Naive B cell (primary cell): Measurements from ENCODE around the gene ZNF571. TPM values are rescaled to one million over a fixed set of nuclear protein-coding genes. Genes with fewer than 3 reads are reported as not detected.

ENCODE experiments used
- ATAC-seq, 2 donors: fragments of 150-1000 bp; cut with Tn5 transposase; 2 replicates each; pipeline ENCODE4 v1.10.0; 2021; ENCODE audit warnings: low read depth in 2 of 2, mild to moderate bottlenecking in 2 of 2, moderate library complexity in 2 of 2
- DNase-seq: peaks from one replicate; pipeline ENCODE4 v3.0.0; 2022
- H3K27ac Mint-ChIP-seq, 6 donors: one replicate each; pipeline ENCODE4 v1.8.0; 2020 to 2022; ENCODE audit warnings: mild to moderate bottlenecking in 6 of 6, mixed read lengths in 6 of 6, moderate library complexity in 5 of 6, inconsistent platforms in 2 of 6
- H3K27me3 Mint-ChIP-seq, 3 donors: one replicate each; pipeline ENCODE4 v1.8.0; 2021 to 2022; ENCODE audit warnings: mixed read lengths in 3 of 3, mild to moderate bottlenecking in 1 of 3
- H3K36me3 Mint-ChIP-seq, 2 donors: one replicate each; pipeline ENCODE4 v1.8.0; 2020 to 2022; ENCODE audit warnings: mixed read lengths in 2 of 2, inconsistent platforms in 1 of 2, mild to moderate bottlenecking in 1 of 2
- H3K4me1 Mint-ChIP-seq, 3 donors: one replicate each; pipeline ENCODE4 v1.8.0; 2020 to 2022; ENCODE audit warnings: mixed read lengths in 3 of 3, inconsistent platforms in 1 of 3, mild to moderate bottlenecking in 1 of 3, moderate library complexity in 1 of 3
- H3K4me3 Mint-ChIP-seq, 8 donors: one replicate each; pipeline ENCODE4 v1.8.0; 2020 to 2022; ENCODE audit warnings: mild to moderate bottlenecking in 8 of 8, mixed read lengths in 8 of 8, moderate library complexity in 8 of 8, inconsistent platforms in 2 of 8
- H3K9me3 Mint-ChIP-seq, 7 donors: one replicate each; pipeline ENCODE4 v1.8.0; 2020 to 2022; ENCODE audit warnings: mixed read lengths in 7 of 7, mild to moderate bottlenecking in 5 of 7, inconsistent platforms in 2 of 7, moderate library complexity in 1 of 7
- polyA plus RNA-seq, 6 donors: library from polyadenylated mRNA; unstranded; fragments of 300-500 nt; fragmentation: Illumina TruSeq; gene quantifications; one replicate each; pipeline ENCODE4 v1.2.3, GENCODE V29; 2021; ENCODE audit warnings: low read depth in 6 of 6

ZNF571 gene
- 10 to 100 TPM in 2 of 6 donors, 1 to 10 TPM in 4; 4.3 to 11.4 (median 8.7) TPM for polyA plus RNA-seq

DNA sequence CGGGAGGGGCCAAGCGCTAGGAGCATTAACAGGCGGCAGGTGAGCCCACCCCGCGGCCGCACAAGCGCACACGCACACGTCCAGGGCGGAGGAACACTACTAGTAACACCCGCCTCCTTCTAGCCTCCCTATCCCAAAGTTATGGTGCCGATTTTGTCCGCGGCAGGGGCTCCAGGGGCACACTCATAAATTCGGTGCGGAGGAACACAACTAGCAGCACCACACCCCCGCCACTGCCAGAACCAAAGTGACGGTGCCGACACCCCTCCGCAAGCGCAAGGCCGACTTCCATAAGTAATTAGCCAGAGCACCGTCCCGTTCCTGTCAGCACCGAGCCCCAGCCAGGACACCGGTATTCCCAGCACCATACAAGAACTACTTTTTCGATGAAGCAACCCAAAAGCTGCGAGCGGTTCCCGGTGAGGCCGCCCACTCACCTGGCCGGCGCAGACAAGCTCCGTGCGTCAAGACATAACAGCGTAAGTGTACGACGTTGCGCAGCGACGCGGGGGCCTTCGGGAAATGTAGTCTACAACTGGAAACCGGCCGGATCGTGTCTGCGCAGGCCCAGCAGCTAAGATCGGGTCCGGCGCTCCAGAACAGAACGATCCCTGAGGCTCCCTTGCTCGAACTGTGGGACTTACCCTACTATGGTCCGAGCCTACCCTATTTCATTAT is at the start of gene ZNF571, which contains the start of gene ZNF540:
ZNF571 (minus strand) TSS at position 489 of the 678 bp plus-strand sequence. CDS start 8,116 bp downstream, outside the sequence.
ZNF540 (plus strand) TSS at position 573 of the 678 bp plus-strand sequence. CDS start 3,572 bp downstream, outside the sequence.
- H3K4me3 Mint-ChIP-seq, result peak within 1 kb of the TSS; percentile 95 to 100 (median 98)
- DNase-seq (peak; percentile 89), ATAC-seq (peak; percentile 92 to 93)
- H3K36me3 Mint-ChIP-seq, result peaks cover 21 to 23% of the 10 kb centered on the region in 2 donors
- peaks cover 4 to 41% (median 17%) of the 10 kb centered on the region in 7 donors for H3K9me3 Mint-ChIP-seq
- peaks cover 24 to 33% (median 29%) of the 10 kb centered on the region in 3 donors for H3K4me1 Mint-ChIP-seq
- H3K27me3 Mint-ChIP-seq, result no peaks in the 10 kb centered on the region
- H3K27ac Mint-ChIP-seq, result peak within 1 kb of the TSS; percentile 98 to 100 (median 99)

DNA sequence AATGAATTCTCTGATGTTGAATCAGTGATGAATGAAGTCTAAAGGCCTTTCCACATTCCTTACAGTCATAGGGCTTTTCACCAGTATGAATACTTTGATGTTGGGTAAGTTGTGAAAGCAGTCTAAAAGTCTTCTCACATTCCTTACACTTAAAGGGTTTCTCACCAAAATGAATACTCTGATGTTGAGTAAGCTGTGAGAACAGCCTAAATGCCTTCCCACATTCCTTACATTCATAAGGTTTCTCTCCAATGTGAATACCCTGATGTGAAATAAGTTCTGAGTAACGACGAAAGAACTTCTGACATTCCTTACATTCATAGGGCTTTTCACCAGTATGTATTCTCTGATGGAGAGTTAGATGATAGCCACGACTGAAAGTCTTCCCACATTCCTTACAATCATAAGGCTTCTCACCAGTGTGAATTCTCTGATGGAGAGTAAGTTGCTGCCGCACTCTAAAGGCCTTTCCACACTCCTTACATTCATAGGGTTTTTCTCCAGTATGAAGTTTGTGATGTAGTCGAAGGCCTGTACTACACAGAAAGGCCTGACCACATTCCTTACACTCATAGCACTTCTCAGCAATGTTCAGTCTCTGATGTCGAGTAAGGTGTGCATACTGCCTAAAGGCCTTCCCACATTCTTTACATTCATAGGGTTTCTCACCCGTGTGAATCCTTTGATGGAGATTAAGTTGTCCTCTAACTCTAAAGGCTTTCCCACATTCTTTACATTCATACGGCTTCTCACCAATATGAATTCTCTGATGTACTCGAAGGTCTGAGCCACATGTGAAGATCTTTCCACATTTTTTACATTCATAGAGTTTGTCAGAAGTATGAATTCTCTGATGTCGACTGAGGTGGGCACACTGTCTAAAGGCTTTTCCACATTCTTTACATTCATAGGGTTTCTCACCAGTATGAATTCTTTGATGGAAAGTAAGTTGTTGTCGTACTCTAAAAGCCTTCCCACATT is 40.8 kb upstream of the ZNF571 start:
- Mint-ChIP-seq H3K4me1 (peaks cover 0 to 3% (median 0%) of the 10 kb centered on the region in 3 donors), H3K9me3 (peaks cover 16 to 81% (median 66%) of the 10 kb centered on the region in 7 donors), H3K27ac (no peak overlapping the region), H3K27me3 (no peaks in the 10 kb centered on the region), H3K4me3 (no peak overlapping the region), H3K36me3 (peaks cover 41 to 56% of the 10 kb centered on the region in 2 donors)
- DNase-seq (no peak), ATAC-seq (no peak)

DNA sequence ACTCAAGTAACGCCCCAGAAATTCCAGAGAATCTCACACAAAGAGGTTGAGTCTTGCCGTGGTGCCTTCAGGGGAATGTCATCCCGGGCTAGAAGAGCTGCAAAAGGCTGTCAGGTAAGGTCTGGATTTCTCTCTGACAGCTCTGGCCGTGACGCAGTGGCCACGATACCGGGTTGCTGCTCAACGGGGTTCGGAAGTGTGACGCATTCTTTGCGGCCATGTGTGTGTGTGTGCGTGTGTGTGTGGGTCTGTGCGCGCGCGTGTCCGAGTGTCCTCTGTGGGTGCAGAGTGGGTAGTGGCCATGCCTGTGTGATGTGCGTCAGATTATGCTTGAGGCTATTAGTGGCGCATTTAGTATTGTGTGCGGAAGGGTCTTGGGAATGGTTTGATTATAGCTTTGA is 390 bp upstream of the ZNF571 start:
- H3K27ac Mint-ChIP-seq, result peak overlapping the region; percentile 98 to 100 (median 99)
- H3K36me3 Mint-ChIP-seq, result peaks cover 21 to 27% of the 10 kb centered on the region in 2 donors
- DNase-seq (peak; percentile 67), ATAC-seq (peak; percentile 40 to 43)
- H3K27me3 Mint-ChIP-seq, result no peaks in the 10 kb centered on the region
- peaks cover 24 to 33% (median 29%) of the 10 kb centered on the region in 3 donors for H3K4me1 Mint-ChIP-seq
- peak overlapping the region; percentile 95 to 100 (median 98) for H3K4me3 Mint-ChIP-seq
- peaks cover 3 to 35% (median 14%) of the 10 kb centered on the region in 7 donors for H3K9me3 Mint-ChIP-seq

DNA sequence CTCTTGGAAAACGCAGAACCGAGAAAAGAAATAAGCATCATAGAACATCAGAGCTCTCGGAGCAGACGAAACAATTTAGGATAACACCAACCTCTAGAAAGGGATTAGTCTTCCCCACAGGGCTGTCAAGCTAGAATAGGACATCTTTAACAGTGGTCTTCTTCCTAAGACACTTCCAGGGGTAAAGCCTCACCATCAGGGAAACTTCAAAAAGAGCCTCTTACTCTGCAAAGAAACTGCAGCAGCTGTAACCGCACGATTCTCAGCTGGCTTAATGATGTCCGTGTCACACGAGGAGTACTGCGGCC is 642 bp downstream of the ZNF571 start:
- H3K27me3 Mint-ChIP-seq, result no peaks in the 10 kb centered on the region
- H3K4me3 Mint-ChIP-seq, result peak overlapping the region; percentile 95 to 100 (median 98)
- H3K9me3 Mint-ChIP-seq, result peaks cover 5 to 45% (median 19%) of the 10 kb centered on the region in 7 donors
- H3K4me1 Mint-ChIP-seq, result peaks cover 24 to 33% (median 29%) of the 10 kb centered on the region in 3 donors
- no peak for DNase-seq
- ATAC-seq, result peak in 1 of 2 donors; percentile 50
- H3K27ac Mint-ChIP-seq, result peak overlapping the region; percentile 98 to 100 (median 99)
- peaks cover 18 to 21% of the 10 kb centered on the region in 2 donors for H3K36me3 Mint-ChIP-seq

DNA sequence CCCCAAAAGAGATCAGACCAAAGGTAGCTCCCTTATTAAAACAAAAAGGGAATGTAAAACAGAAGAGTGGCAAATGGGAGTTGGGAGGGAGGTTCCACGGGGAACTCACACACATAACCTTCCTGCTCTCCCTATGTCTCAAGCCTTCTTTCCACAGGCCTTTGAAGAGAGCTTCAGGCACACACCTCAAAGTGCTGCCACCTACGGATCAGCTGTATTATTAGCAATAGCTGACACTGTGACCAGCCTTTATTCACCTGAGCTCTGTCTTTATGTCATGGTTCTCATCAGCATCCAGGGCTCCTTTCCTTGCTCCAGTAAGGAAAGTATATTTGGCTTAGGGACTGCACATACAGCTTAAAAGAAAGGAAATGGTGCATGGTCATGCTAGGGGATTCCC is 11.3 kb downstream of the ZNF571 start:
- ATAC-seq (no peak), DNase-seq (no peak)
- Mint-ChIP-seq H3K27ac (no peak overlapping the region), H3K27me3 (no peaks in the 10 kb centered on the region), H3K4me3 (no peak overlapping the region), H3K9me3 (peaks cover 7 to 64% (median 40%) of the 10 kb centered on the region in 7 donors), H3K4me1 (peaks cover 0 to 3% (median 0%) of the 10 kb centered on the region in 3 donors), H3K36me3 (peaks cover 27 to 56% of the 10 kb centered on the region in 2 donors)

DNA sequence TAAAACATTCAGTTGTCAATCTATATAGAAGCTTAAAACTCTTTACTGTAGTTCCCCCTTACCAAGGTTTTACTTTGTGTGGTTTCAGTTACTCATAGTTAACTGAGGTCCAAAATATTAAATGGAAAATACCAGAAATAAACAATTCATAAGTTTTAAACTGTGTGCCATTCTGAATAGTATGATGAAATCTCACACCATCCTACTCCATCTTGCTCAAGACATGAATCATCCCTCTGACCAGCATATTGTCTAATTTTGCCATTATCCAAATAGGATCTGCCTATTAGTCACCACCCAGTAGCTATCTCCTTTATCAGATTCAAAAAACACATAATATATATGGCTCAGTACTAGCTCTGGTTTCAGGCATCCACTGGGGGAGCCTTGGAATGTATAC is 22.4 kb downstream of the ZNF571 start:
- no peaks in the 10 kb centered on the region for H3K27me3 Mint-ChIP-seq
- H3K9me3 Mint-ChIP-seq, result peaks cover 0 to 71% (median 44%) of the 10 kb centered on the region in 7 donors
- H3K4me1 Mint-ChIP-seq, result no peaks in the 10 kb centered on the region
- DNase-seq, result no peak
- no peak overlapping the region for H3K4me3 Mint-ChIP-seq
- peaks cover 56 to 59% of the 10 kb centered on the region in 2 donors for H3K36me3 Mint-ChIP-seq
- ATAC-seq, result no peak
- no peak overlapping the region for H3K27ac Mint-ChIP-seq

DNA sequence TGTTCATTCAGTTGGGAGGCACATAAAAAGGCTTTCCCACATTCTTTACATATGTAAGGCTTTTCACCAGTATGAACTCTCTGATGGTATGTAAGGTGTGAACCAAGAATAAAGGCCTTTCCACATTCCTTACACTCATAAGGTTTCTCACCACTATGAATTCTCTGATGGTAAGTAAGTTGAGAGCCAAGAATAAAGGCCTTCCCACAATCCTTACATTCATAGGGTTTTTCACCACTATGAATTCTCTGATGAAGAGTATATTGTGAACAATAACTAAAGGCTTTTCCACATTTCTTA is 29.3 kb downstream of the ZNF571 start:
- H3K27me3 Mint-ChIP-seq, result no peaks in the 10 kb centered on the region
- ATAC-seq, result no peak
- no peak overlapping the region for H3K27ac Mint-ChIP-seq
- no peak for DNase-seq
- peaks cover 59 to 78% of the 10 kb centered on the region in 2 donors for H3K36me3 Mint-ChIP-seq
- H3K4me3 Mint-ChIP-seq, result no peak overlapping the region
- H3K9me3 Mint-ChIP-seq, result peaks cover 27 to 95% (median 74%) of the 10 kb centered on the region in 7 donors
- no peaks in the 10 kb centered on the region for H3K4me1 Mint-ChIP-seq

DNA sequence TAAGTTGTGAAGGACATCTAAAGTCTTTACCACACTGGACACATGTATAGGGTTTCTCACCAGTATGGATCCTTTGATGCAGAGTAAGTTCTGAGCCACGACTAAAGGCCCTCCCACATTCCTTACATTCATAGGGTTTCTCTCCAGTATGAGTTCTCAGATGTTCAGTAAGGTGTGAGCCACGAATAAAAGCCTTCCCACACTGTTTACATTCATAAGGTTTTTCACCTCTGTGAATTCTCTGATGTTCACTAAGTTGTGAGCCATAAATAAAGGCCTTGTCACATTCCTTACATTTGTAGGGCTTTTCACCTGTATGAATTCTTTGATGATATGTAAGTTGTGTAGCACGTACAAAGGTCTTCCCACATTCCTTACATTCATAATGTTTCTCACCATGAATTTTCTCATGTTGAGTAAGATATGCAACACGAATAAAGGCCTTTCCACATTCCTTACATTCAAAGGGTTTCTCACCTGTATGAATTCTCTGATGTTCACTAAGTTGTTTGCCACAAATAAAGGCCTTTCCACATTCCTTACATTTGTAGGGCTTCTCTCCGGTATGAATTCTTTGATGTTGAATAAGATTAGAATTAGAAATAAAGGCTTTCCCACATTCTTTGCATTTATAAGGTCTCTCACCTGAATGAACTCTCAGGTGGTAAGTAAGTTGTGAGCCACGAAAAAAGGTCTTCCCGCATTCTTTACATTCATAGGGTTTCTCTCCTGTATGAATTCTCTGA is 29.8 kb downstream of the ZNF571 start:
- DNase-seq (no peak), ATAC-seq (no peak)
- Mint-ChIP-seq H3K9me3 (peaks cover 23 to 92% (median 73%) of the 10 kb centered on the region in 7 donors), H3K36me3 (peaks cover 54 to 73% of the 10 kb centered on the region in 2 donors), H3K4me3 (no peak overlapping the region), H3K27me3 (no peaks in the 10 kb centered on the region), H3K4me1 (no peaks in the 10 kb centered on the region), H3K27ac (no peak overlapping the region)

DNA sequence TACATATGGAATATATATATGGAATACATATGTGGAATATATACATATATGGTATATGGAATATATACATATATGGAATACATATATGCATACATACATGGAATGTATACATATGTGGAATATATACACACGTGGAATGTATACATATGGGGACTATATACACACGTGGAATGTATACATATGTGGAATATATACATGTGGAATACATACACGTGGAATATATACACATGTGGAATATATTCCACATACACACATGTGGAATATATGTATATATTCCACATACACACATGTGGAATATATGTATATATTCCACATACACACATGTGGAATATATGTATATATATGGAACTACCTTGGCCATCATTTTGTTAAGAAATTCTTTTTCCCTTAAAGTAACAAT is 31.1 kb downstream of the ZNF571 start:
- no peaks in the 10 kb centered on the region for H3K4me1 Mint-ChIP-seq
- ATAC-seq (no peak), DNase-seq (no peak)
- H3K36me3 Mint-ChIP-seq, result peaks cover 46 to 73% of the 10 kb centered on the region in 2 donors
- no peak overlapping the region for H3K4me3 Mint-ChIP-seq
- no peaks in the 10 kb centered on the region for H3K27me3 Mint-ChIP-seq
- H3K9me3 Mint-ChIP-seq, result peaks cover 18 to 90% (median 74%) of the 10 kb centered on the region in 7 donors
- H3K27ac Mint-ChIP-seq, result no peak overlapping the region

DNA sequence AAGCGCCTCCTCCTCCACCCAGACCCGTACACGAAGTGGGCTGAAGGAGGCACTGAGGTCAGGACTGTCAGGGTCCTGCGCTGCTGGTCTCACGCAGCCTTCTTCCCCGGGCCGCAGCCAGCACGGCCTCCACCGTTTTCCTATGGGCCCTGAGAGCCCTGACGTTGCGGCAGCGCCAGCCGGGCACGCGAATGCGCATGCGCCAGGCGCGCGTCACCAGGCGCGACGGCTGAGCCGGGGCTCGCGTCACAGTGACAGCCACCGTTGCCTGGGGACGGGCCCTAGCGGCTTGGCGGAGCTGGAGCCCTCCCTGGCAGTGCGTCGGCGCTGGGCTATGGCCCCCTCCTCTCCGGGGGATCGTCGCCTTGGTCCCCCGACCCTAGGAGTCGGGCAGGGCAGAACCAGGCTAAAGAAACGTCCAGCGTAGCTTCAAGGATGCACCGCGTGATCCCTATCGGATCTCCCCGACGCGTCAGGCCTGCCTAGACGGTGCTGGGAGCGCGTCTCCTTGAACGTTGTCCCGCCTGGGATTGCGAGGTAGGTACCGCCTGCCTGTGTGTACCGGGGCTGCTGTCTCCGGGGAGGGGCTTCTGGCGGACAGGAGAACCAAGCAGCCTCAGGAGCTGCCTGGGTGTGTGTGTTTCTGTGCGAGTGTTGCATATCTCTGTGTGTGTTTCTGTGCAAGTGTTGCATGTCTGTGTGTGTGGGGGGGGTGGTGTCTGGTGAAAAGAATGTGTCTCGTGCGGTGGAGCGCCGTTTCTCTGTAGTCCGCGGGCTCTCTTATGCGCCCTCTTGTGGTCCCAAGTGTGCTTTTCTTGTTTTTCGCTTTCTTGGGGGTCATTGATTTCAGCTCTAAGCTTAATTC is 43.2 kb downstream of the ZNF571 start:
- ATAC-seq (peak; percentile 93 to 94), DNase-seq (peak; percentile 83)
- Mint-ChIP-seq H3K9me3 (peaks cover 16 to 88% (median 67%) of the 10 kb centered on the region in 7 donors), H3K4me3 (peak overlapping the region; percentile 88 to 100 (median 92)), H3K4me1 (peaks cover 8 to 13% (median 10%) of the 10 kb centered on the region in 3 donors), H3K36me3 (peaks cover 33 to 61% of the 10 kb centered on the region in 2 donors), H3K27ac (peak overlapping the region; percentile 94 to 100 (median 98)), H3K27me3 (no peaks in the 10 kb centered on the region)

DNA sequence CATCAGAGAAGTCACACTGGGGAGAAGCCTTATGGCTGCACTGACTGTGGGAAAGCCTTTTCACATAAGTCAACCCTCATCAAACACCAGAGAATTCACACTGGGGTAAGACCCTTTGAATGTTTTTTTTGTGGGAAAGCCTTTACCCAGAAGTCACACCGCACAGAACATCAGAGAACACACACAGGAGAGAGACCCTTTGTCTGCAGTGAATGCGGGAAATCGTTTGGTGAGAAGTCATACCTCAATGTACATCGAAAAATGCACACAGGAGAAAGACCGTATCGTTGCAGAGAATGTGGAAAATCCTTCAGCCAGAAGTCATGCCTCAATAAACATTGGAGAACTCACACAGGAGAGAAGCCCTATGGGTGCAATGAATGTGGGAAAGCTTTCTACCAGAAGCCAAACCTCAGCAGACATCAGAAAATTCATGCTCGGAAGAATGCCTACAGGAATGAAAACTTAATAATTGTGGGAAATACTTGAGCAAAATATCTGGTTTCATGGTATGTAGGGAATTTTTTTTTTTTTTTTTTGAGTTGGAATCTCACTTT is 57.1 kb downstream of the ZNF571 start:
- no peak for ATAC-seq
- H3K9me3 Mint-ChIP-seq, result peaks cover 19 to 82% (median 66%) of the 10 kb centered on the region in 7 donors
- peaks cover 40 to 56% of the 10 kb centered on the region in 2 donors for H3K36me3 Mint-ChIP-seq

DNA sequence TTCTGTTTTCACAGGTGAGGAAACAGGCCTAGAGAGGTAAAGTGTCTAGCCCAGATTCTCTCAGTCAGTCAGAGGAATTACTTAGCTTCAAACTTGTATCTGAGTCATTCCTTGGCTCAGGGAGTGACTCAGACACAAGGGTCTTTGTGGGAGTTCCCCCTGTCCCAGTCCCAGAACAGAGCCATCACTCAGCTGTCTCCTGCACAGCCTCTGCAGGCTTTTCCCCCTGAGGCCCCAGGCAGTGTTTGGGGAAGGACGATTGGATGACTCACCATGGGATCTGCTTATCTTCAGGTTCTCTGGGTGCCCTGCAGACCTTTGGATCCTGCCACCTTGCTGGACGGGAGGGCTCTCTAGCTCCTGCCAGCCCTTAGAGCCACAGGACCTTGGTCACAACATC is 74.7 kb downstream of the ZNF571 start:
- H3K4me3 Mint-ChIP-seq, result no peak overlapping the region
- peaks cover 0 to 2% (median 0%) of the 10 kb centered on the region in 3 donors for H3K4me1 Mint-ChIP-seq
- ATAC-seq, result no peak
- DNase-seq, result no peak
- no peak overlapping the region for H3K27ac Mint-ChIP-seq
- H3K9me3 Mint-ChIP-seq, result peaks cover 0 to 63% (median 27%) of the 10 kb centered on the region in 7 donors
- H3K36me3 Mint-ChIP-seq, result peaks cover 40 to 46% of the 10 kb centered on the region in 2 donors
- H3K27me3 Mint-ChIP-seq, result no peaks in the 10 kb centered on the region

More for the DNA sequence above, 57.1 kb downstream of the ZNF571 start:
- no peaks in the 10 kb centered on the region for H3K27me3 Mint-ChIP-seq
- DNase-seq, result no peak
- H3K27ac Mint-ChIP-seq, result peak overlapping the region in 2 of 6 donors; percentile 37 to 64
- no peak overlapping the region for H3K4me3 Mint-ChIP-seq
- H3K4me1 Mint-ChIP-seq, result no peaks in the 10 kb centered on the region
